Keratinocyte (primary cell): ENCODE measurements around the gene SRPRB.

Source experiments
- EZH2 ChIP-seq: IDR thresholded peaks from one replicate; pipeline ENCODE4 v1.6.1; 2012; ENCODE audit warnings: inconsistent platforms, mild to moderate bottlenecking, low read length, moderate library complexity
- TF ChIP-seq, protein P1 (sequence below), 3 experiments: IDR thresholded peaks in 1 of 3; conservative IDR thresholded peaks in 1 of 3; optimal IDR thresholded peaks in 1 of 3; 2 replicates in 2 of 3; 3 replicates in 1 of 3; pipeline versions ENCODE3 to v1.5.1; 2011; ENCODE audit warnings: low read length in 3 of 3, mild to moderate bottlenecking in 3 of 3, moderate library complexity in 2 of 3, control low read depth in 1 of 3, inconsistent platforms in 1 of 3; ENCODE audit not compliant: insufficient read depth in 2 of 3; ENCODE audit errors: extremely low read depth in 1 of 3

DNA sequence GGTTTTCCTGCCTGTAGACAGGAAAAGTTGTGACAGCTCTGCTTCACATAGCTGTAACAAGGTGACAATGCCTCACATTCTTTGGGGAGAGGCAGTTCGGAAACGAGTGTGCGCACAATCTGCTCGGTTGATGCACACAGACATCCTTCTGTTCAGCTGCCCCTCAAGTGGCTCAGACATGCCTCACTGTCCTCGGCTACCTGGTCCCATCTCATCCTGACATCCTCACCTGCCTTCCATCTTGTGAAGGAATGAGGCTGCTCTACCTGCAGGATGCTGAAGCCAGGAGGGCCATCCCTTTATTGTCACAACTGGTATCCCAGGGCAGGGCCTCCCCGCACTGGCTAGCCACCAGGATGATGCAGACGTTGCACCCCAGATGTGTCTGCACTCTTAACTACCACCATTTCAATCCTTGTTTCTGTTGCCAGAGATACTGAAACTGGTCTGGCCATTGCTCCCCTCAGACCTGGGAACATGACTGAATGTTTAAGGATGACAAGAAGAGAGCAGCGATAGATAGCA, 19.4 kb downstream of the SRPRB start:
- TF ChIP-seq, protein P1, sequence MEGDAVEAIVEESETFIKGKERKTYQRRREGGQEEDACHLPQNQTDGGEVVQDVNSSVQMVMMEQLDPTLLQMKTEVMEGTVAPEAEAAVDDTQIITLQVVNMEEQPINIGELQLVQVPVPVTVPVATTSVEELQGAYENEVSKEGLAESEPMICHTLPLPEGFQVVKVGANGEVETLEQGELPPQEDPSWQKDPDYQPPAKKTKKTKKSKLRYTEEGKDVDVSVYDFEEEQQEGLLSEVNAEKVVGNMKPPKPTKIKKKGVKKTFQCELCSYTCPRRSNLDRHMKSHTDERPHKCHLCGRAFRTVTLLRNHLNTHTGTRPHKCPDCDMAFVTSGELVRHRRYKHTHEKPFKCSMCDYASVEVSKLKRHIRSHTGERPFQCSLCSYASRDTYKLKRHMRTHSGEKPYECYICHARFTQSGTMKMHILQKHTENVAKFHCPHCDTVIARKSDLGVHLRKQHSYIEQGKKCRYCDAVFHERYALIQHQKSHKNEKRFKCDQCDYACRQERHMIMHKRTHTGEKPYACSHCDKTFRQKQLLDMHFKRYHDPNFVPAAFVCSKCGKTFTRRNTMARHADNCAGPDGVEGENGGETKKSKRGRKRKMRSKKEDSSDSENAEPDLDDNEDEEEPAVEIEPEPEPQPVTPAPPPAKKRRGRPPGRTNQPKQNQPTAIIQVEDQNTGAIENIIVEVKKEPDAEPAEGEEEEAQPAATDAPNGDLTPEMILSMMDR (optimal IDR thresholded peaks at IDR 0.05 in 1 of 3, IDR thresholded peaks at IDR 0.05 in 1 of 3, conservative IDR thresholded peaks at IDR 0.05 in 1 of 3; ENCODE audit: extremely low read depth in 1 of 3, insufficient read depth in 2 of 3, low read length in 3 of 3) = no peak
- no peak for TF ChIP-seq EZH2
